PC-3 (cell line): ENCODE results near the gene ALKBH1. TPM values are rescaled to one million over a fixed set of nuclear protein-coding genes. Genes with fewer than 3 reads are reported as not detected.

Experiments
- ATAC-seq: fragments of 200-7000 bp; cut with Tn5 transposase; 2 replicates; pipeline ENCODE4 v1.9.1; 2020; ENCODE audit warnings: mild to moderate bottlenecking, moderate library complexity
- BruUV-seq: library from RNA; stranded (reverse); fragments of 400-500 nt; replicated peaks from 2 replicates; lab custom pipeline; 2021; lab: Mats Ljungman, UMichigan
- CTCF ChIA-PET: fragments of 300-600 bp; sonication (Branson Sonifier 250); formaldehyde crosslinking; loops from one replicate; lab custom pipeline; 2022; ENCODE audit warnings: antibody characterized with exemption; lab: Charles Lee
- POLR2A ChIA-PET: fragments of 300-600 bp; sonication (Branson Sonifier 250); formaldehyde crosslinking; loops from one replicate; lab custom pipeline; 2022; ENCODE audit warnings: antibody characterized with exemption; ENCODE audit not compliant: unreplicated experiment; lab: Charles Lee
- DNase-seq: peaks from one replicate; pipeline ENCODE4 v3.0.0-alpha.2; 2015
- H2AFZ ChIP-seq: fragments of 300-600 bp; sonication (generic); 2 replicates; pipeline ENCODE4 v1.6.0; 2016; ENCODE audit warnings: antibody characterized with exemption, low read length
- H3F3A ChIP-seq: fragments of 300-600 bp; sonication (generic); one replicate; pipeline ENCODE4 v1.6.0; 2017; ENCODE audit warnings: antibody characterized with exemption, low read length, control low read depth, mild to moderate bottlenecking; ENCODE audit not compliant: unreplicated experiment
- H3K27ac ChIP-seq: fragments of 300-600 bp; sonication (generic); 2 replicates; pipeline ENCODE4 v1.5.1; 2016; ENCODE audit warnings: mild to moderate bottlenecking, low read length
- H3K27me3 ChIP-seq: fragments of 300-600 bp; sonication (generic); 2 replicates; pipeline ENCODE4 v1.6.1; 2016; ENCODE audit warnings: low read length, mixed read lengths
- H3K36me3 ChIP-seq: fragments of 300-600 bp; sonication (generic); 2 replicates; pipeline ENCODE4 v1.6.1; 2016; ENCODE audit warnings: low read depth, mixed run types, low read length, mixed read lengths
- H3K4me1 ChIP-seq: fragments of 300-600 bp; sonication (generic); 2 replicates; pipeline ENCODE4 v1.5.1; 2016; ENCODE audit warnings: low read length; ENCODE audit not compliant: insufficient read depth
- H3K4me2 ChIP-seq: fragments of 300-600 bp; sonication (generic); 2 replicates; pipeline ENCODE4 v1.6.0; 2016; ENCODE audit warnings: low read length
- H3K4me3 ChIP-seq: fragments of 300-600 bp; sonication (generic); 2 replicates; pipeline ENCODE4 v1.5.1; 2016; ENCODE audit warnings: mild to moderate bottlenecking, low read length, mixed read lengths
- H3K79me2 ChIP-seq: fragments of 300-600 bp; sonication (generic); 2 replicates; pipeline ENCODE4 v1.6.1; 2017; ENCODE audit warnings: low read length, mixed read lengths
- H3K9ac ChIP-seq: fragments of 300-600 bp; sonication (generic); 2 replicates; pipeline ENCODE4 v1.6.0; 2016; ENCODE audit warnings: mild to moderate bottlenecking, low read length
- H3K9me2 ChIP-seq: fragments of 300-600 bp; sonication (generic); replicated peaks from 2 replicates; pipeline ENCODE4 v1.6.1; 2016; ENCODE audit warnings: mixed run types, low read length, mixed read lengths
- H3K9me3 ChIP-seq: fragments of 300-600 bp; sonication (generic); 2 replicates; pipeline ENCODE4 v1.6.1; 2016; ENCODE audit warnings: low read length, mixed read lengths
- H4K20me1 ChIP-seq: fragments of 300-600 bp; sonication (generic); 2 replicates; pipeline ENCODE4 v1.6.1; 2016; ENCODE audit warnings: low read length, mixed read lengths
- EZH2 ChIP-seq: fragments of 300-600 bp; sonication (generic); IDR thresholded peaks from one replicate; pipeline ENCODE4 v1.6.1; 2017; ENCODE audit warnings: antibody characterized with exemption, mild to moderate bottlenecking, low read length; ENCODE audit not compliant: unreplicated experiment
- EZH2phosphoT487 ChIP-seq: fragments of 300-600 bp; sonication (generic); IDR thresholded peaks from 2 replicates; pipeline ENCODE4 v1.6.1; 2018; ENCODE audit warnings: mild to moderate bottlenecking, antibody characterized with exemption, low read length, borderline replicate concordance
- intact Hi-C: fragments of 100-400 bp; cut with micrococcal nuclease; formaldehyde crosslinking; loops from 2 replicates; pipeline ENCODE4 v1.9.0; 2023
- total RNA-seq: library from RNA; depleted of rRNA; stranded (reverse); fragments of >200 nt; gene quantifications from 2 replicates; pipeline ENCODE4 v1.2.3, GENCODE V29; 2014
- TF ChIP-seq, protein P1 (sequence below): fragments of 300-600 bp; sonication (generic); conservative IDR thresholded peaks from 2 replicates; pipeline ENCODE4 v1.5.1; 2017; ENCODE audit warnings: antibody characterized with exemption, low read depth, mild to moderate bottlenecking, low read length

The ALKBH1 gene
- total RNA-seq, 1 experiment from 2014 or later: 9.7 TPM

DNA sequence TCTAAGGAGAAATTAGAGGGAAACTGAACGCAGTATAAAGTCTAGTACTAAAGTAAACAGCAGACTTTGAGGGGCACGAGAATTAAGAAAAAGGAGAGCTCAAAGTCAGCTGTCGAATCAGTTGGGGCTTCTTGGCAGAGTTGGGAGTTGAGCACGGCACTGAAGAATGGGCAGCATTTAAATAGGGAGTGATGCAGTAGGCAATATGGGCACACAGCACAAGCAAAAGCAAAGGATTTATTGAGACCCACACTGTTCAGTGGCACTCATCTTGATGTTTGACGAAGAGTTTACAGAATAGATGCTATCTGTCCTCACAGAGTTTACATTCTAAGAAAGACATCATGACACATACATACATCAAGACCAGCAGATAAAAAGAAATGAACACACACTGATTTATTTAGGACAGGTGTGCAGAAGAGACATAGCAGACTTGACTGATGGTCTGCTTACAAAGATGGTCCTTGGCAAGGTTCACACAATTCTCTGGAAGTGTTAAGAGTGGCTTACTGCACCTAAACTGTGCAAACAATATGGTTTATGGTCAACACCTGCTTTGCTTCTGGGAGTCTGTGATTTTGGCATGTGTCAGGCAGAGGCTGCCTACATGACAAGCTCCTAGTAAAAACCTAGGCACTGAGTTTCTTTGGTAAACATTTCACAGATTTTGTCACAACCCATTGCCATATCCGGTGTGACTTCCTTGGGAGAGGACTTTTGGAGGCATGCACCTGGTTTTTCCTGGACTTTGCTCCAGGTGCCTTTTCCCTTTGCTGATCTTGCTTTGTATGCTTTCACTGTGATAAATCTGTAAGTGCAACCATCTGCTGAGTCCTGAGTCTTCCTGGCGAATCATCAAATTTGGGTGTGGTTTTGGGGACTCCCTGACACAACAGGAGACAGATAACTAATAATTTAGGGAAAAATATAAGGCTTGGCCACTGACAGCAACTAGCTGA, 26.3 kb downstream of the ALKBH1 start:
- Histone ChIP-seq H2AFZ (no peak overlapping the region), H3K4me2 (peak overlapping the region; percentile 56), H3F3A (peaks cover 13% of the 10 kb centered on the region), H3K9ac (no peak overlapping the region), H3K27me3 (no peaks in the 10 kb centered on the region), H3K4me1 (peaks cover 19% of the 10 kb centered on the region), H3K4me3 (no peak overlapping the region), H4K20me1 (peaks cover 11% of the 10 kb centered on the region; the same call in 1 of the 2 replicates), H3K27ac (peak overlapping the region; percentile 85), H3K9me3 (no peaks in the 10 kb centered on the region), H3K36me3 (peaks cover 9% of the 10 kb centered on the region; the same call in 1 of the 2 replicates), H3K9me2 (no peaks in the 10 kb centered on the region), H3K79me2 (no peaks in the 10 kb centered on the region)
- TF ChIP-seq EZH2 (no peak), EZH2phosphoT487 (no peak)
- TF ChIP-seq, protein P1, sequence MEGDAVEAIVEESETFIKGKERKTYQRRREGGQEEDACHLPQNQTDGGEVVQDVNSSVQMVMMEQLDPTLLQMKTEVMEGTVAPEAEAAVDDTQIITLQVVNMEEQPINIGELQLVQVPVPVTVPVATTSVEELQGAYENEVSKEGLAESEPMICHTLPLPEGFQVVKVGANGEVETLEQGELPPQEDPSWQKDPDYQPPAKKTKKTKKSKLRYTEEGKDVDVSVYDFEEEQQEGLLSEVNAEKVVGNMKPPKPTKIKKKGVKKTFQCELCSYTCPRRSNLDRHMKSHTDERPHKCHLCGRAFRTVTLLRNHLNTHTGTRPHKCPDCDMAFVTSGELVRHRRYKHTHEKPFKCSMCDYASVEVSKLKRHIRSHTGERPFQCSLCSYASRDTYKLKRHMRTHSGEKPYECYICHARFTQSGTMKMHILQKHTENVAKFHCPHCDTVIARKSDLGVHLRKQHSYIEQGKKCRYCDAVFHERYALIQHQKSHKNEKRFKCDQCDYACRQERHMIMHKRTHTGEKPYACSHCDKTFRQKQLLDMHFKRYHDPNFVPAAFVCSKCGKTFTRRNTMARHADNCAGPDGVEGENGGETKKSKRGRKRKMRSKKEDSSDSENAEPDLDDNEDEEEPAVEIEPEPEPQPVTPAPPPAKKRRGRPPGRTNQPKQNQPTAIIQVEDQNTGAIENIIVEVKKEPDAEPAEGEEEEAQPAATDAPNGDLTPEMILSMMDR: no peak
- intact Hi-C loops: loop anchor here (2.0 kb wide), 1 partner anchor 17 kb away; no protein-coding TSS in a partner anchor
- BruUV-seq: no TSS peak
- DNase-seq (peak; percentile 66), ATAC-seq (peak; percentile 63)
- ChIA-PET POLR2A (no interaction called here), CTCF (interaction anchor here (0.5 kb wide), 1 partner anchor 418 kb away, joined by 4 read pairs; no protein-coding TSS in a partner anchor)

DNA sequence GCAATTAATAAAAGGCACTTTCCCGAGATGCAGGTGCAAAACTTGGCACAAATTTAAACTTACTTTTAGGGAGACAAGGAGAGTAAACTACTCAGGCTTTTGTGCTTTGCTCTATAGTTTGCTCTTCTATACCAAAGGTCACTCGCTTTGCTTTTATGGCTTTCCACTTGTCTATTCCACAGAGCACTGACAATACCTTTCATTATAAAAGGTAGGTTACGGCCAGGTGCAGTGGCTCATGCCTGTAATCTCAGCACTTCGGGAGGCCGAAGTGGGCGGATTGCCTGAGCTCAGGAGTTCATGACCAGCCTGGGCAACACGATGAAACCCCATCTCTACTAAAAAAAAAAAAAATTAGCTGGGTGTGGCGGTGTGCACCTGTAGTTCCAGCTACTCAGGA, 32.9 kb downstream of the ALKBH1 start:
- H3K4me2 ChIP-seq: no peak overlapping the region
- intact Hi-C loops: no loop called here
- DNase-seq: no peak
- H3K9me3 ChIP-seq: no peaks in the 10 kb centered on the region
- TF ChIP-seq EZH2phosphoT487: no peak
- TF ChIP-seq, protein P1: no peak
- TF ChIP-seq EZH2: no peak
- no peak overlapping the region for H3K27ac ChIP-seq
- no peak overlapping the region for H2AFZ ChIP-seq
- H3K9me2 ChIP-seq: no peaks in the 10 kb centered on the region
- H3K27me3 ChIP-seq: no peaks in the 10 kb centered on the region
- H3K9ac ChIP-seq: no peak overlapping the region
- H3F3A ChIP-seq: no peaks in the 10 kb centered on the region
- ChIA-PET CTCF (no interaction called here), POLR2A (no interaction called here)
- H3K4me1 ChIP-seq: no peaks in the 10 kb centered on the region
- no peak overlapping the region for H3K4me3 ChIP-seq
- BruUV-seq: no TSS peak
- no peaks in the 10 kb centered on the region for H3K79me2 ChIP-seq
- H4K20me1 ChIP-seq: no peaks in the 10 kb centered on the region
- peaks cover 31% of the 10 kb centered on the region; the same call in 1 of the 2 replicates for H3K36me3 ChIP-seq
- no peak for ATAC-seq

DNA sequence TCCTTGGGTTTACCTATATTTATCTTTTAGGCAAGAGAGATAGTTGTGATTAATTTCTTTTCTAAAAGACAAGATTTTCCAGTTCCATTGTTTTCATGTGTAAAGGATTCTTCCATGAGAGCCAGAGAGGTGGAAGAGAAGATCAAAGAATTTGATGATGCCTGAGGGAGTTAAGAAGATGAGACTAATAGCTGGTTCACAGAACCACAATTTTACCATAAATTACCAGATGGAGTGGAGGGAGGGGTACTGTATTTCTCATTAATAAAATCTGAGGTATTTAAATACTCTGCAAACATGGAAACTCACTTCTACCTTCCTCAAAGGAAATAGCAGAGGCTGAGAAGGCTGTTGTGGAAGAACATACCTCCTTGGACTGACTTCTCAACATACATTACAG, 34.6 kb downstream of the ALKBH1 start:
- intact Hi-C loops: no loop called here
- BruUV-seq: no TSS peak
- no peak overlapping the region for H3K4me2 ChIP-seq

More for the DNA sequence above, 34.6 kb downstream of the ALKBH1 start:
- DNase-seq (no peak), ATAC-seq (no peak)
- Histone ChIP-seq H3F3A (no peaks in the 10 kb centered on the region), H3K4me1 (no peaks in the 10 kb centered on the region), H3K27me3 (no peaks in the 10 kb centered on the region), H3K9ac (no peak overlapping the region), H3K4me3 (no peak overlapping the region), H2AFZ (no peak overlapping the region), H3K27ac (no peak overlapping the region), H3K36me3 (peaks cover 28% of the 10 kb centered on the region; the same call in 1 of the 2 replicates), H3K9me3 (no peaks in the 10 kb centered on the region), H4K20me1 (no peaks in the 10 kb centered on the region), H3K9me2 (no peaks in the 10 kb centered on the region), H3K79me2 (no peaks in the 10 kb centered on the region)
- TF ChIP-seq EZH2phosphoT487: no peak
- no peak for TF ChIP-seq EZH2
- TF ChIP-seq, protein P1: no peak
- POLR2A ChIA-PET: no interaction called here
- CTCF ChIA-PET: no interaction called here
